Left lung (tissue), 10 donors: ENCODE data around the gene ENPP5. TPM values are rescaled to one million over a fixed set of nuclear protein-coding genes. Genes with fewer than 3 reads are reported as not detected.
"Not testable (repeated sequence)": the region's sequence is repeated elsewhere in the genome, so short reads cannot be mapped to it uniquely, and the experiment has no call there.

Experiments used
- ATAC-seq: fragments of 200-7000 bp; cut with Tn5 transposase; one replicate; pipeline ENCODE4 v1.9.1; 2020; ENCODE audit warnings: moderate library complexity
- DNase-seq, 4 donors: peaks; one replicate each; pipeline ENCODE4 v3.0.0-alpha.2; 2013 to 2020
- H3K27ac ChIP-seq, 2 donors: fragments of 200-600 bp; sonication (generic) in 1 of 2; one replicate each; pipeline versions ENCODE4 v1.5.0 to v1.8.0; 2020 to 2021
- H3K27me3 ChIP-seq, 2 donors: fragments of 200-600 bp; sonication (generic) in 1 of 2; one replicate each; pipeline versions ENCODE4 v1.5.0 to v1.8.0; 2020 to 2021
- H3K36me3 ChIP-seq, 2 donors: fragments of 200-600 bp; sonication (generic) in 1 of 2; one replicate each; pipeline versions ENCODE4 v1.5.0 to v1.8.0; 2020 to 2021
- H3K4me1 ChIP-seq, 2 donors: fragments of 200-600 bp; one replicate each; pipeline ENCODE4 v1.8.0; 2021
- H3K4me3 ChIP-seq, 2 donors: fragments of 200-600 bp; sonication (generic) in 1 of 2; one replicate each; pipeline versions ENCODE4 v1.5.0 to v1.8.0; 2020 to 2021; ENCODE audit warnings: mild to moderate bottlenecking in 1 of 2
- H3K9me3 ChIP-seq, 2 donors: fragments of 200-600 bp; sonication (generic) in 1 of 2; one replicate each; pipeline versions ENCODE4 v1.5.0 to v1.8.0; 2020 to 2021
- intact Hi-C, 2 donors: fragments of 100-400 bp; cut with DNase I; formaldehyde crosslinking; loops; one replicate each; pipeline versions ENCODE4 v1.11.2 to v1.14.2; 2022
- polyA plus RNA-seq, 6 donors: library from polyadenylated mRNA; unstranded; fragments of 120-200 nt; gene quantifications; one replicate each; pipeline ENCODE4 v1.2.1, GENCODE V29; 2013; ENCODE audit not compliant: insufficient read length in 6 of 6
- total RNA-seq, 2 donors: library from RNA; stranded (reverse); fragmentation: NEBNext Ultra II Directional; extraction: Animal tissue kit (Norgen Biotek cat#: 25700); gene quantifications; one replicate each; pipeline ENCODE4 v1.2.1, GENCODE V29; 2021
- TF ChIP-seq, protein P1 (sequence below), 2 donors: fragments of 200-600 bp; sonication (generic) in 1 of 2; IDR thresholded peaks; one replicate each; pipeline versions ENCODE4 v1.5.0 to v1.8.0; 2021; ENCODE audit warnings: antibody characterized with exemption in 2 of 2
- donor health status: DM: no; HTN: yes; CAD: no.
- donor health status: DM: no; HTN: no; CAD: no.

The ENPP5 gene
- total and polyA plus RNA-seq, 8 donors: 7.7 to 17.1 (median 10.7) TPM

DNA sequence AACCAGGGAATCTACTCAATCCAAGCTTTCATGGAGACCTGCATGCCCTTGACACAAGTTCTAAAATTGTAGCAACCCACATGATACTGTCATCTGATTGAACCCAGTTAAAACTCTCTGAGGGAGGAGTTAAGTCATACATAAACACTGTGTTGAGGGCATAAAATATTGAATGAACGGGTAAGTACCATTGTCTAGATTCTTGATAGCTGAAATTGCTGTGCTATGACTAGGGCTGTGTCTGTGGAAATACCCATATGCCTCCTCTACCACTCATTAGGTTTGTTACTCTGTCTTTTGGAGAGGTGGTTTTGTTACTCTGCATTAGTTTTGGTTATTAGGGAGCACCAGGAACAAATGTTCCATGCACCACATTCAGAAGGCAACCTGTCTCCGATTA is 33.4 kb downstream of the ENPP5 start:
- Histone ChIP-seq H3K9me3 (no peaks in the 10 kb centered on the region), H3K36me3 (no peaks in the 10 kb centered on the region), H3K4me3 (no peak overlapping the region), H3K4me1 (peaks cover 0 to 2% of the 10 kb centered on the region in 2 donors), H3K27me3 (no peaks in the 10 kb centered on the region), H3K27ac (no peak overlapping the region)
- TF ChIP-seq, protein P1, sequence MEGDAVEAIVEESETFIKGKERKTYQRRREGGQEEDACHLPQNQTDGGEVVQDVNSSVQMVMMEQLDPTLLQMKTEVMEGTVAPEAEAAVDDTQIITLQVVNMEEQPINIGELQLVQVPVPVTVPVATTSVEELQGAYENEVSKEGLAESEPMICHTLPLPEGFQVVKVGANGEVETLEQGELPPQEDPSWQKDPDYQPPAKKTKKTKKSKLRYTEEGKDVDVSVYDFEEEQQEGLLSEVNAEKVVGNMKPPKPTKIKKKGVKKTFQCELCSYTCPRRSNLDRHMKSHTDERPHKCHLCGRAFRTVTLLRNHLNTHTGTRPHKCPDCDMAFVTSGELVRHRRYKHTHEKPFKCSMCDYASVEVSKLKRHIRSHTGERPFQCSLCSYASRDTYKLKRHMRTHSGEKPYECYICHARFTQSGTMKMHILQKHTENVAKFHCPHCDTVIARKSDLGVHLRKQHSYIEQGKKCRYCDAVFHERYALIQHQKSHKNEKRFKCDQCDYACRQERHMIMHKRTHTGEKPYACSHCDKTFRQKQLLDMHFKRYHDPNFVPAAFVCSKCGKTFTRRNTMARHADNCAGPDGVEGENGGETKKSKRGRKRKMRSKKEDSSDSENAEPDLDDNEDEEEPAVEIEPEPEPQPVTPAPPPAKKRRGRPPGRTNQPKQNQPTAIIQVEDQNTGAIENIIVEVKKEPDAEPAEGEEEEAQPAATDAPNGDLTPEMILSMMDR (IDR thresholded peaks at IDR 0.05): no peak
- intact Hi-C loops: no loop called here
- ATAC-seq: no peak
- DNase-seq: no peak

DNA sequence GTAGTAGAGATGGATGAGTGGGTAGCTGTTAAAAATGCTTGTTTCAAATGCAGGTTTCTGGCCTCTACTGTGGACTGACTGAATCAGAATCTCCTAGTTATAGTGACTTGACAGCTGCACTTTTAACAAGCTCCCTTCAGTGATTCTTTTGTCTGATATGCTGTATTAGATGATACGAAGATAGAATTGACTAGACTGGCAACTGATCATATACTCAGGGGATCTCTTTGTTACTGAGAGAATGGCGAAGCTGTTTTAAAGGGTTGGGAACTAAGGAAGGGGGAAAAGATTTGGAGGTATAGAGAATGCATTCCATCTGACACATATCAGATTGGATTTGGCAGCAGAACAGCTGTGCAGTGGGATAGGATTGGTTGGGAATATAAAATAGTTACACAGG is 33.9 kb downstream of the ENPP5 start:
- H3K36me3 ChIP-seq: no peaks in the 10 kb centered on the region
- DNase-seq (no peak), ATAC-seq (no peak)
- intact Hi-C loops: no loop called here
- no peaks in the 10 kb centered on the region for H3K27me3 ChIP-seq
- peaks cover 0 to 2% of the 10 kb centered on the region in 2 donors for H3K4me1 ChIP-seq
- no peaks in the 10 kb centered on the region for H3K9me3 ChIP-seq
- H3K4me3 ChIP-seq: no peak overlapping the region
- TF ChIP-seq, protein P1 (IDR thresholded peaks at IDR 0.05): no peak
- no peak overlapping the region for H3K27ac ChIP-seq

DNA sequence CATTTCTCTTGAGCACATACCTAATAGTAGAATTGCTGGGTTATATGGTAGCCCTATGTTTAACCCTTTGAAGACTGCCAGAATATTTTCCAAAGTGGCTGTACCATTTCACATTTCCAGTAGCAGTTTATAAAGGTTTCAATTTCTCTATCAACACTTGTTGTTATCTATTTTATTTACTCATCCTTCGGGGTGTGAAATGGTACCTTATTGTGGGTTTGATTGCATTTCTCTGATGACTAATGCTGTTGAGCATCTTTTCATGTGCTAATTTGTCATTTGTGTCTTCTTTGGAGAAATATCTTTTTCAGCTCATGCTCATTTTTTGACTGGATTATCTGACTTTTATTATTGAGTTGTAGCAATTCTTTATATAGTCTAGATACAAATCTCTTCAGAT is 35.6 kb downstream of the ENPP5 start:
- no peaks in the 10 kb centered on the region for H3K27me3 ChIP-seq
- TF ChIP-seq, protein P1 (IDR thresholded peaks at IDR 0.05): no peak
- ATAC-seq (no peak), DNase-seq (no peak)
- H3K9me3 ChIP-seq: no peaks in the 10 kb centered on the region
- H3K27ac ChIP-seq: no peak overlapping the region
- peaks cover 0 to 2% of the 10 kb centered on the region in 2 donors for H3K4me1 ChIP-seq
- intact Hi-C loops: no loop called here
- H3K4me3 ChIP-seq: no peak overlapping the region
- H3K36me3 ChIP-seq: no peaks in the 10 kb centered on the region

DNA sequence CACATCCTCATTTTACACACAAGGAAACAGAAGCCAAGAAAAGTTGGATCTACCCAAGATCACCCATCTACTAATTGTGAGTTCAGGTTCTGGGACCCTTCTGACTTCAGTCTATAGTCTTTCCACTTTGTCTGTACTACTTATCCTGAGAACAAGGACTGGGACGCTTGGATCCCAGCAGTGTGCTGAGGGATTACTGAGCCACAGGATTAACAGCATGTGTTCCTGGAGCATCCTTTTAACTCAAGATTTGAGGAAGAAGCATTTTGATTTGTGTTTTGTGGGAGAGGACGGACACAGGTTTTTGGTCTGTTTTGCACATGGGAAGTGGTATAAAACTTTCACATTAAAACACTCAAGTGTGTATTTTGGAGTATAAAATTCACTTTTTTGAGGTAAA is 36.6 kb downstream of the ENPP5 start:
- no peak overlapping the region for H3K27ac ChIP-seq
- no peak overlapping the region for H3K4me3 ChIP-seq
- no peak for ATAC-seq
- TF ChIP-seq, protein P1 (IDR thresholded peaks at IDR 0.05): no peak
- DNase-seq: no peak
- peaks cover 0 to 5% of the 10 kb centered on the region in 2 donors for H3K4me1 ChIP-seq
- H3K27me3 ChIP-seq: no peaks in the 10 kb centered on the region
- no peaks in the 10 kb centered on the region for H3K9me3 ChIP-seq
- no peaks in the 10 kb centered on the region for H3K36me3 ChIP-seq
- intact Hi-C loops: no loop called here

DNA sequence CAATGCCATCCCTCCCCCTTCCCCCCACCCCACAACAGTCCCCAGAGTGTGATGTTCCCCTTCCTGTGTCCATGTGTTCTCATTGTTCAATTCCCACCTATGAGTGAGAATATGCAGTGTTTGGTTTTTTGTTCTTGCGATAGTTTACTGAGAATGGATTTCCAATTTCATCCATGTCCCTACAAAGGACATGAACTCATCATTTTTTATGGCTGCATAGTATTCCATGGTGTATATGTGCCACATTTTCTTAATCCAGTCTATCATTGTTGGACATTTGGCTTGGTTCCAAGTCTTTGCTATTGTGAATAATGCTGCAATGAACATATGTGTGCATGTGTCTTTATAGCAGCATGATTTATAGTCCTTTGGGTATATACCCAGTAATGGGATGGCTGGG is 39.5 kb downstream of the ENPP5 start:
- DNase-seq, H3K36me3 ChIP-seq, H3K27ac ChIP-seq, H3K4me3 ChIP-seq, intact Hi-C loops, H3K9me3 ChIP-seq, ATAC-seq, H3K27me3 ChIP-seq: not testable (repeated sequence)
- H3K4me1 ChIP-seq: peaks cover 0 to 24% of the 10 kb centered on the region in 2 donors

DNA sequence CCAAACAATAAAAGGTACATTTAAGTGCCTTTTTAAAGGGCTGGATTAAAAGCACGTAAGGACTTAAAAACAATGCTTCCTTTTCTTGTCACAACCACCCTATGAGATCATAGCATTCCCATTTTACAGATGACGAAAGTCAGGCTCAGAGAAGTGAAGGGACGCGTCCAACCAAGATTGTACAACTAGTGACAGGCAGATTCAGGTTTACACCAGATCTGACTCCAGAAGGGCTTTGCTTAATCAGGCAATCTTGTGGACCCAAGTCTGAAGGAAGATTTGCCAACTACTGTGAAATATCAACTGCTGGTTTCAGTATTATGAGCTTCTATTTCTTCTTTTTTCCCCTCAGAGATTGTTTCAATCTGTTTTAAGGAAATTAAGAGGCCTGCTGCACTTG is 40.1 kb downstream of the ENPP5 start:
- no peaks in the 10 kb centered on the region for H3K27me3 ChIP-seq
- peaks cover 0 to 24% of the 10 kb centered on the region in 2 donors for H3K4me1 ChIP-seq
- ATAC-seq: peak; percentile 6
- no peaks in the 10 kb centered on the region for H3K9me3 ChIP-seq
- H3K36me3 ChIP-seq: no peaks in the 10 kb centered on the region
- H3K27ac ChIP-seq: peak overlapping the region; percentile 70 to 80
- H3K4me3 ChIP-seq: peak overlapping the region; percentile 66 to 67
- intact Hi-C loops: no loop called here
- TF ChIP-seq, protein P1 (IDR thresholded peaks at IDR 0.05): no peak
- DNase-seq: no peak
